ENCODE measurements around the gene IKBKE.

IKBKE gene

GRCh38 chr1:206457408-206458120, 12.7 kb upstream of the IKBKE start:
- DNase-seq (ENCODE audit: low spot score in 2 of 2): no peak
- Mint-ChIP-seq H3K9me3 (no peaks in the 10 kb centered on the region), H3K4me3 (no peak overlapping the region), H3K27ac (ENCODE audit: low read depth) (no peak overlapping the region), H3K27me3 (no peaks in the 10 kb centered on the region), H3K36me3 (ENCODE audit: insufficient read depth) (peaks cover 14% of the 10 kb centered on the region), H3K4me1 (no peaks in the 10 kb centered on the region)
- ATAC-seq (replicated peaks; ENCODE audit: extremely low read depth, poor library complexity, severe bottlenecking): no peak

- Mint-ChIP-seq H3K4me3 (no peak overlapping the region), H3K27me3 (no peaks in the 10 kb centered on the region), H3K27ac (ENCODE audit: low read depth) (no peak overlapping the region), H3K36me3 (ENCODE audit: insufficient read depth) (peaks cover 8% of the 10 kb centered on the region), H3K9me3 (no peaks in the 10 kb centered on the region), H3K4me1 (no peaks in the 10 kb centered on the region)
- ATAC-seq (replicated peaks; ENCODE audit: extremely low read depth, poor library complexity, severe bottlenecking) (no peak), DNase-seq (ENCODE audit: low spot score in 2 of 2) (no peak)
Measured at GRCh38 chr1:206459703-206460102, 10.6 kb upstream of the IKBKE start.

GRCh38 chr1:206460836-206461426, 9.3 kb upstream of the IKBKE start:
- peaks cover 5% of the 10 kb centered on the region for H3K36me3 Mint-ChIP-seq (ENCODE audit: insufficient read depth)
- H3K27ac Mint-ChIP-seq (ENCODE audit: low read depth): no peak overlapping the region
- DNase-seq (ENCODE audit: low spot score in 2 of 2): no peak
- no peak for ATAC-seq (replicated peaks; ENCODE audit: extremely low read depth, poor library complexity, severe bottlenecking)
- no peak overlapping the region for H3K4me3 Mint-ChIP-seq
- no peaks in the 10 kb centered on the region for H3K9me3 Mint-ChIP-seq
- no peaks in the 10 kb centered on the region for H3K27me3 Mint-ChIP-seq
- peaks cover 2% of the 10 kb centered on the region for H3K4me1 Mint-ChIP-seq

GRCh38 chr1:206461602-206462455, 8.4 kb upstream of the IKBKE start:
- peak; percentile 70 for ATAC-seq (replicated peaks; ENCODE audit: extremely low read depth, poor library complexity, severe bottlenecking)
- no peak overlapping the region for H3K27ac Mint-ChIP-seq (ENCODE audit: low read depth)
- no peaks in the 10 kb centered on the region for H3K9me3 Mint-ChIP-seq
- no peak overlapping the region for H3K4me3 Mint-ChIP-seq
- peak; percentile 59 to 64 for DNase-seq (ENCODE audit: low spot score in 2 of 2)
- no peaks in the 10 kb centered on the region for H3K27me3 Mint-ChIP-seq
- H3K36me3 Mint-ChIP-seq (ENCODE audit: insufficient read depth): peaks cover 2% of the 10 kb centered on the region
- H3K4me1 Mint-ChIP-seq: peaks cover 11% of the 10 kb centered on the region

GRCh38 chr1:206463137-206463536, 7.1 kb upstream of the IKBKE start:
- Mint-ChIP-seq H3K36me3 (ENCODE audit: insufficient read depth) (peaks cover 2% of the 10 kb centered on the region), H3K27ac (ENCODE audit: low read depth) (peak overlapping the region; percentile 41), H3K4me1 (peaks cover 23% of the 10 kb centered on the region), H3K4me3 (no peak overlapping the region), H3K9me3 (no peaks in the 10 kb centered on the region), H3K27me3 (no peaks in the 10 kb centered on the region)
- DNase-seq (ENCODE audit: low spot score in 2 of 2): no peak
- no peak for ATAC-seq (replicated peaks; ENCODE audit: extremely low read depth, poor library complexity, severe bottlenecking)

- Mint-ChIP-seq H3K4me3 (no peak overlapping the region), H3K4me1 (peaks cover 27% of the 10 kb centered on the region), H3K9me3 (no peaks in the 10 kb centered on the region), H3K27me3 (no peaks in the 10 kb centered on the region), H3K36me3 (ENCODE audit: insufficient read depth) (peaks cover 2% of the 10 kb centered on the region), H3K27ac (ENCODE audit: low read depth) (peak overlapping the region; percentile 41)
- ATAC-seq (replicated peaks; ENCODE audit: extremely low read depth, poor library complexity, severe bottlenecking) (no peak), DNase-seq (ENCODE audit: low spot score in 2 of 2) (no peak)
Measured at GRCh38 chr1:206463911-206464310, 6.4 kb upstream of the IKBKE start.

- H3K36me3 Mint-ChIP-seq (ENCODE audit: insufficient read depth): peaks cover 2% of the 10 kb centered on the region
- no peak for DNase-seq (ENCODE audit: low spot score in 2 of 2)
- no peaks in the 10 kb centered on the region for H3K9me3 Mint-ChIP-seq
- H3K27ac Mint-ChIP-seq (ENCODE audit: low read depth): no peak overlapping the region
- no peaks in the 10 kb centered on the region for H3K27me3 Mint-ChIP-seq
- H3K4me1 Mint-ChIP-seq: peaks cover 31% of the 10 kb centered on the region
- H3K4me3 Mint-ChIP-seq: no peak overlapping the region
- no peak for ATAC-seq (replicated peaks; ENCODE audit: extremely low read depth, poor library complexity, severe bottlenecking)
Measured at GRCh38 chr1:206464456-206464964, 5.8 kb upstream of the IKBKE start.

- H3K4me3 Mint-ChIP-seq: peak overlapping the region; percentile 63
- H3K27ac Mint-ChIP-seq (ENCODE audit: low read depth): peak overlapping the region; percentile 85
- peaks cover 43% of the 10 kb centered on the region for H3K4me1 Mint-ChIP-seq
- H3K36me3 Mint-ChIP-seq (ENCODE audit: insufficient read depth): peaks cover 10% of the 10 kb centered on the region
- DNase-seq (ENCODE audit: low spot score in 2 of 2) (no peak), ATAC-seq (replicated peaks; ENCODE audit: extremely low read depth, poor library complexity, severe bottlenecking) (no peak)
- H3K9me3 Mint-ChIP-seq: no peaks in the 10 kb centered on the region
- H3K27me3 Mint-ChIP-seq: no peaks in the 10 kb centered on the region
Measured at GRCh38 chr1:206465951-206466350, 4.3 kb upstream of the IKBKE start.

GRCh38 chr1:206466840-206467649, 3.2 kb upstream of the IKBKE start:
- DNase-seq (ENCODE audit: low spot score in 2 of 2) (no peak), ATAC-seq (replicated peaks; ENCODE audit: extremely low read depth, poor library complexity, severe bottlenecking) (no peak)
- H3K4me1 Mint-ChIP-seq: peaks cover 54% of the 10 kb centered on the region
- peak overlapping the region; percentile 85 for H3K27ac Mint-ChIP-seq (ENCODE audit: low read depth)
- peaks cover 11% of the 10 kb centered on the region for H3K36me3 Mint-ChIP-seq (ENCODE audit: insufficient read depth)
- H3K27me3 Mint-ChIP-seq: no peaks in the 10 kb centered on the region
- H3K9me3 Mint-ChIP-seq: no peaks in the 10 kb centered on the region
- peak overlapping the region; percentile 46 for H3K4me3 Mint-ChIP-seq

- no peak overlapping the region for H3K27ac Mint-ChIP-seq (ENCODE audit: low read depth)
- no peaks in the 10 kb centered on the region for H3K9me3 Mint-ChIP-seq
Measured at GRCh38 chr1:206467915-206468314, 2.4 kb upstream of the IKBKE start.

GRCh38 chr1:206468571-206468970, 1.7 kb upstream of the IKBKE start:
- H3K4me3 Mint-ChIP-seq: peak overlapping the region; percentile 31
- no peak for DNase-seq (ENCODE audit: low spot score in 2 of 2)
- H3K27ac Mint-ChIP-seq (ENCODE audit: low read depth): no peak overlapping the region
- no peaks in the 10 kb centered on the region for H3K9me3 Mint-ChIP-seq
- peaks cover 70% of the 10 kb centered on the region for H3K4me1 Mint-ChIP-seq
- ATAC-seq (replicated peaks; ENCODE audit: extremely low read depth, poor library complexity, severe bottlenecking): no peak
- no peaks in the 10 kb centered on the region for H3K27me3 Mint-ChIP-seq
- H3K36me3 Mint-ChIP-seq (ENCODE audit: insufficient read depth): peaks cover 19% of the 10 kb centered on the region

More at GRCh38 chr1:206467915-206468314, 2.4 kb upstream of the IKBKE start:
- ATAC-seq (replicated peaks; ENCODE audit: extremely low read depth, poor library complexity, severe bottlenecking) (no peak), DNase-seq (ENCODE audit: low spot score in 2 of 2) (no peak)
- Mint-ChIP-seq H3K27me3 (no peaks in the 10 kb centered on the region), H3K36me3 (ENCODE audit: insufficient read depth) (peaks cover 16% of the 10 kb centered on the region), H3K4me3 (peak overlapping the region; percentile 31), H3K4me1 (peaks cover 63% of the 10 kb centered on the region)

GRCh38 chr1:206469411-206469932, 804 bp upstream of the IKBKE start:
- H3K27ac Mint-ChIP-seq (ENCODE audit: low read depth): no peak overlapping the region
- H3K27me3 Mint-ChIP-seq: no peaks in the 10 kb centered on the region
- H3K9me3 Mint-ChIP-seq: no peaks in the 10 kb centered on the region
- peak overlapping the region; percentile 91 for H3K4me3 Mint-ChIP-seq
- peaks cover 27% of the 10 kb centered on the region for H3K36me3 Mint-ChIP-seq (ENCODE audit: insufficient read depth)
- no peak for DNase-seq (ENCODE audit: low spot score in 2 of 2)
- peaks cover 76% of the 10 kb centered on the region for H3K4me1 Mint-ChIP-seq
- no peak for ATAC-seq (replicated peaks; ENCODE audit: extremely low read depth, poor library complexity, severe bottlenecking)
